Psoas muscle (tissue), 8 donors: ENCODE data around the gene STRN. TPM values are rescaled to one million over a fixed set of nuclear protein-coding genes. Genes with fewer than 3 reads are reported as not detected.

ENCODE experiments used
- ATAC-seq, 4 donors: fragments of 200-7000 bp; cut with Tn5 transposase; one replicate each; pipeline ENCODE4 v1.9.1; 2020; ENCODE audit warnings: moderate library complexity in 3 of 4, mild to moderate bottlenecking in 2 of 4
- DNase-seq, 2 donors: peaks; one replicate each; pipeline ENCODE4 v3.0.0-alpha.2; 2020
- H3K27ac ChIP-seq: fragments of 200-600 bp; one replicate; pipeline ENCODE4 v1.8.0; 2022
- H3K27me3 ChIP-seq, 3 donors: fragments of 200-600 bp in 1 of 3; one replicate each; pipeline versions ENCODE4 v1.6.1 to v1.8.0; 2013 to 2022; ENCODE audit warnings: low read length in 2 of 3, mild to moderate bottlenecking in 2 of 3, moderate library complexity in 1 of 3; ENCODE audit not compliant: insufficient read depth in 3 of 3
- H3K36me3 ChIP-seq, 2 donors: fragments of 200-600 bp in 1 of 2; one replicate each; pipeline versions ENCODE4 v1.6.1 to v1.8.0; 2013 to 2022; ENCODE audit warnings: low read depth in 1 of 2, mild to moderate bottlenecking in 1 of 2, moderate library complexity in 1 of 2; ENCODE audit not compliant: insufficient read depth in 1 of 2
- H3K4me1 ChIP-seq: fragments of 200-600 bp; one replicate; pipeline ENCODE4 v1.8.0; 2022
- H3K4me3 ChIP-seq: fragments of 200-600 bp; one replicate; pipeline ENCODE4 v1.8.0; 2022; ENCODE audit warnings: mild to moderate bottlenecking
- H3K9me3 ChIP-seq: fragments of 200-600 bp; one replicate; pipeline ENCODE4 v1.8.0; 2022
- WGBS, 3 donors: extraction: QIAGEN DNeasy Blood & Tissue Kit; methylation state at CpG; one replicate each; pipeline versions ENCODE4 v1.1.6 to v1.1.7; 2013; 5-methylcytosine and 5-hydroxymethylcytosine counted together
- intact Hi-C, 2 donors: fragments of 100-400 bp; cut with DNase I; formaldehyde crosslinking; loops; one replicate each; pipeline versions ENCODE4 v1.11.0 to v1.14.2; 2022
- polyA plus RNA-seq, 3 donors: library from polyadenylated mRNA; stranded (reverse); fragments of 200-250 nt; gene quantifications; one replicate each; pipeline ENCODE4 v1.2.3, GENCODE V29; 2013
- total RNA-seq, 4 donors: library from RNA; stranded (reverse); fragmentation: NEBNext Ultra II Directional in 2 of 4; extraction: Animal tissue kit (Norgen Biotek cat#: 25700) in 2 of 4; gene quantifications; one replicate each; pipeline versions ENCODE4 v1.2.1 to v1.2.4, GENCODE V29; 2021 to 2023
- TF ChIP-seq, protein P1 (sequence below): fragments of 200-600 bp; IDR thresholded peaks from one replicate; pipeline ENCODE4 v1.8.0; 2022; ENCODE audit warnings: antibody characterized with exemption
- donor health status: healthy with polysubstance abuse.
- donor health status: DM: no; HTN: no; CAD: no; lungs with moderate emphysema.
- donor health status: Bipolar disorder and iron deficiency.
- donor health status: healthy.
- donor health status: DM: yes; HTN: yes; CAD: no.
- donor health status: DM: no; HTN: no; CAD: no.
- donor health status: DM: no; HTN: no; CAD: no.
- donor health status: DM: yes; HTN: yes; CAD: no.

STRN gene
- total and polyA plus RNA-seq, 7 donors, result 12.7 to 48.5 (median 29.1) TPM

DNA sequence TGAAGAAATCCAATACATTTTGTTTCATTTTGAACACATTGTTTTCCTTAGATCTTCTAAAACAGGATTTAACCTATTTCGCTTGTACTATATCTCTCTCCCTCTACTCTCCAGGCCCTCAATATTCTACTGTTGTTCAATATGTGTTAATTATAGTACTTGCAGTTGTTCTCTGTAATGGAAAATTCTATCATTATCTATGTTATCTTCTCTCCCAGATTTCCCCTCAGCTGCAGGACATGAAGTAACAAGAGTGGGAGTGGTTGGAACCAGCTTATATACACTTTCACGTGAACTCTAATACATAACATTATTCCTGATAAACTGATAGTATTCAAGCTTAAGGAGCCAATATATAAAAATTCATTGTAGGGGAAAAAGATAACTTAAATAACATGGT, 7.0 kb upstream of the STRN start:
- ATAC-seq, result no peak

DNA sequence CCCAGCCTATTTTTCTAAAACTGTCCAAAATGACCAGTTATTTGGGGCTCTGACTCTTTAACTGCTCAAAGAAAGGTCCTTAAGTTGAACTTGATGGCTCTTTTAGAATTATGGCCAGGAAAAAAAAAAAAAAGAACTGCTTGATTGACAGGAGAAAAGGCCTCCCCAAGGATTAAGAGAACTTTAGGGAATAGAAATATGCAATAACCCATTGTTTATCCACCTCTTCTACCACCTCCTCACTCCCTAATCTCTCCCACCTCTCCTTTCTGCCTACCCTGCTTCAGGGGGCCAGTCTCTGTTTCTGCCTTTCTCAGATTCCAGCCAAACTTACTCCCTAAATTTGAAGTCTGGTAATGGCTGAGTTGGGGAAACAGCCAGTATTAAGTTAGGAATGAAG, 5.7 kb upstream of the STRN start:
- ATAC-seq (no peak), DNase-seq (no peak)
- intact Hi-C loops, result no loop called here

More for the DNA sequence above, 7.0 kb upstream of the STRN start:
- intact Hi-C loops, result no loop called here
- TF ChIP-seq, protein P1, sequence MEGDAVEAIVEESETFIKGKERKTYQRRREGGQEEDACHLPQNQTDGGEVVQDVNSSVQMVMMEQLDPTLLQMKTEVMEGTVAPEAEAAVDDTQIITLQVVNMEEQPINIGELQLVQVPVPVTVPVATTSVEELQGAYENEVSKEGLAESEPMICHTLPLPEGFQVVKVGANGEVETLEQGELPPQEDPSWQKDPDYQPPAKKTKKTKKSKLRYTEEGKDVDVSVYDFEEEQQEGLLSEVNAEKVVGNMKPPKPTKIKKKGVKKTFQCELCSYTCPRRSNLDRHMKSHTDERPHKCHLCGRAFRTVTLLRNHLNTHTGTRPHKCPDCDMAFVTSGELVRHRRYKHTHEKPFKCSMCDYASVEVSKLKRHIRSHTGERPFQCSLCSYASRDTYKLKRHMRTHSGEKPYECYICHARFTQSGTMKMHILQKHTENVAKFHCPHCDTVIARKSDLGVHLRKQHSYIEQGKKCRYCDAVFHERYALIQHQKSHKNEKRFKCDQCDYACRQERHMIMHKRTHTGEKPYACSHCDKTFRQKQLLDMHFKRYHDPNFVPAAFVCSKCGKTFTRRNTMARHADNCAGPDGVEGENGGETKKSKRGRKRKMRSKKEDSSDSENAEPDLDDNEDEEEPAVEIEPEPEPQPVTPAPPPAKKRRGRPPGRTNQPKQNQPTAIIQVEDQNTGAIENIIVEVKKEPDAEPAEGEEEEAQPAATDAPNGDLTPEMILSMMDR, result no peak
- no peaks in the 10 kb centered on the region for H3K36me3 ChIP-seq
- no peak overlapping the region for H3K27ac ChIP-seq
- H3K9me3 ChIP-seq, result no peaks in the 10 kb centered on the region
- H3K4me3 ChIP-seq, result no peak overlapping the region
- 71 to 82% (median 77%) methylated on average over 2 of the region's 2 CpGs for WGBS, 3 donors
- no peak for DNase-seq
- H3K4me1 ChIP-seq, result no peaks in the 10 kb centered on the region
- no peaks in the 10 kb centered on the region for H3K27me3 ChIP-seq

DNA sequence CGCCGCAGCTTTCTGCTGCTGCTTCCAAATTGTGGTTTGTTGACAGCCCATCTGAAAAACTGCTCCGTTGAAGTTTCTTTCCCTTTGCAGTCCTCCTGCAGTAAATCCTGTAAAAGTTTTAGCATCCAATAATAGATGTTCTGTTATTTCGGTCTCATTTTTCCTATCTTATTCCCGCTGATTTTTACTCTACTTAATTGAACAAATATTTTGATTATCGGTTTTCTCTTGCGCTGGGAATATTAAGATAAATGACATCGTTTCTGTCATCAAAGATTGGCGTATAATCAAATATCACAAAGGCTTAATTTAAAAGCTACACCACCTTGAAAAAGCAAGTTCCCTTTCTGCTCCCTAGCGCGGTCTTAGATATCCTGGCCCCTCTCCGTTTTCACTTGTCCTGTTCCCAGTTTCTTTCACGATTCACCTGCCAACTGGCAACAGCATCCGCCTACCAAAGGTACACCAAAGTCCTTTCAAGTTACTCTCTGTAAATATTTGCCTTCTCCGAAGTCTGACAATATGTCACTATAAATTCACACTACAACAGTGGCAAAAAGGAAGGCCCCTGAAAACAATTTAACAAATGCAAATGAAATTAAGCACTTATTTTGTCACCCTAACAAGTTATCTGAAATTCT, 1.0 kb upstream of the STRN start:
- no peaks in the 10 kb centered on the region for H3K9me3 ChIP-seq
- H3K27me3 ChIP-seq, result no peaks in the 10 kb centered on the region
- intact Hi-C loops, result no loop called here
- H3K27ac ChIP-seq, result peak overlapping the region; percentile 92
- WGBS, 3 donors, result 16 to 24% (median 23%) methylated on average over 15 of the region's 15 CpGs
- ATAC-seq (peak in 1 of 4 donors; percentile 3), DNase-seq (no peak)
- peak overlapping the region; percentile 89 for H3K4me3 ChIP-seq
- peaks cover 22% of the 10 kb centered on the region for H3K4me1 ChIP-seq
- TF ChIP-seq, protein P1, result no peak
- no peaks in the 10 kb centered on the region for H3K36me3 ChIP-seq

More for the DNA sequence above, 5.7 kb upstream of the STRN start:
- no peak overlapping the region for H3K27ac ChIP-seq
- no peaks in the 10 kb centered on the region for H3K36me3 ChIP-seq
- TF ChIP-seq, protein P1, result no peak
- no peaks in the 10 kb centered on the region for H3K9me3 ChIP-seq
- no peaks in the 10 kb centered on the region for H3K27me3 ChIP-seq
- H3K4me1 ChIP-seq, result peaks cover 9% of the 10 kb centered on the region
- H3K4me3 ChIP-seq, result no peak overlapping the region

DNA sequence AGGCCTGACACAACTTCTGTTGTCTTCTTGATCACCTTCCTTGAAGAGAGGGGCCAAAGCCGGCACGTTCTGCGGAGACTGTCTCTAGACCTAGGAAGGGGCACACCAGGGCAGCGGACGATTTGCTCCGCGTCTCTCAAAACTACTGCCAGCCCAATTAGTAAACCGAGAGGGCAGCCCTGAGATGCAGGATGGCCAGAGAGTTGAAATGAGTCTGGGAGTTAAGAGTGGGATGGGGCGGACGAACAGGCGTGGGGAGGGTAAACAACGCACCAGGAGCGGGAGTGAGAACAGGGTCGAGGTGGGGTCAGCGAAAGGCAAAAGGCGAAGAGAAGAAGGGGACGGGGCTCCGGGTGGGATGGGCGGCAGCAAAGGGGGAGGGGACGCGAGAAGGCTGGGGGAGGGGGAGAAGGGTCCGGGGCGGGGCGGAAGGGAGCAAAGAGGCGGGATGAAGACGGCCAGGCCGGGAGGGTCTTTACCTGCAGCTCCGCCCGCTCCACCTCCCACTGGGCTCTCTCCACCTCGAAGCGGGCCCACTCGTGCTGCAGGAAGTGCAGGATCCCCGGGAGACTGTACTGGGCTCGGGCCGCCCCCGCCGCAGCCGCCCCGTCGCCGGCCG, 476 bp downstream of the STRN start:
- H3K4me1 ChIP-seq, result peaks cover 22% of the 10 kb centered on the region
- 0 to 1% (median 1%) methylated on average over 15 to 42 of the region's 42 CpGs for WGBS, 3 donors

More for the DNA sequence above, 476 bp downstream of the STRN start:
- no peaks in the 10 kb centered on the region for H3K36me3 ChIP-seq
- H3K4me3 ChIP-seq, result peak overlapping the region; percentile 89
- H3K27me3 ChIP-seq, result no peaks in the 10 kb centered on the region
- no peaks in the 10 kb centered on the region for H3K9me3 ChIP-seq
- peak overlapping the region; percentile 89 for H3K27ac ChIP-seq
- ATAC-seq (peak; percentile 28 to 39 (median 34)), DNase-seq (peak in 1 of 2 donors; percentile 57)
- intact Hi-C loops, result no loop called here
- TF ChIP-seq, protein P1, result no peak
